Mesendoderm (in vitro differentiated cells): ENCODE data around the gene LAMA4.
A peak's percentile ranks its signal among the peaks of the same experiment; 100 is the strongest.

Experiments used
- DNase-seq: peaks from one replicate; pipeline ENCODE4 v3.0.0; 2013
- H2AK5ac ChIP-seq: 2 replicates; pipeline ENCODE4 v1.6.1; 2013; ENCODE audit warnings: low read length, inconsistent platforms
- H2BK120ac ChIP-seq: 2 replicates; pipeline ENCODE4 v1.6.1; 2013; ENCODE audit warnings: low read depth, mild to moderate bottlenecking, low read length, moderate library complexity, mixed read lengths
- H2BK15ac ChIP-seq: replicated peaks from 2 replicates; pipeline ENCODE4 v1.6.1; 2013; ENCODE audit warnings: low read depth, mild to moderate bottlenecking, moderate library complexity
- H2BK5ac ChIP-seq: 2 replicates; pipeline ENCODE4 v1.6.1; 2013; ENCODE audit warnings: low read length, inconsistent platforms
- H3K18ac ChIP-seq: 2 replicates; pipeline ENCODE4 v1.6.1; 2013; ENCODE audit warnings: mild to moderate bottlenecking, low read length, mixed read lengths
- H3K23ac ChIP-seq: one replicate; pipeline ENCODE4 v1.6.1; 2013; ENCODE audit warnings: low read length
- H3K27ac ChIP-seq: 2 replicates; pipeline ENCODE4 v1.5.1; 2013; ENCODE audit warnings: low read depth, mild to moderate bottlenecking, inconsistent platforms, low read length, moderate library complexity
- H3K27me3 ChIP-seq: 2 replicates; pipeline ENCODE4 v1.6.1; 2013; ENCODE audit warnings: low read length, control low read depth, mild to moderate bottlenecking, inconsistent platforms; ENCODE audit not compliant: insufficient read depth, poor library complexity
- H3K36me3 ChIP-seq: 2 replicates; pipeline ENCODE4 v1.6.1; 2013; ENCODE audit warnings: low read length, inconsistent platforms; ENCODE audit not compliant: control insufficient read depth, insufficient read depth
- H3K4ac ChIP-seq: one replicate; pipeline ENCODE4 v1.6.1; 2013; ENCODE audit warnings: low read depth, mild to moderate bottlenecking, low read length, moderate library complexity
- H3K4me1 ChIP-seq: 2 replicates; pipeline ENCODE4 v1.6.1; 2013; ENCODE audit warnings: low read depth, low read length, inconsistent platforms; ENCODE audit not compliant: control insufficient read depth
- H3K4me2 ChIP-seq: 2 replicates; pipeline ENCODE4 v1.6.1; 2013; ENCODE audit warnings: low read length
- H3K4me3 ChIP-seq: 2 replicates; pipeline ENCODE4 v1.5.1; 2013; ENCODE audit warnings: mild to moderate bottlenecking, low read length
- H3K56ac ChIP-seq: one replicate; pipeline ENCODE4 v1.6.1; 2013; ENCODE audit warnings: low read length
- H3K79me1 ChIP-seq: 2 replicates; pipeline ENCODE4 v1.6.1; 2013; ENCODE audit warnings: low read length, inconsistent platforms
- H3K79me2 ChIP-seq: 2 replicates; pipeline ENCODE4 v1.6.1; 2013; ENCODE audit warnings: mild to moderate bottlenecking, low read length; ENCODE audit not compliant: control insufficient read depth, insufficient read depth
- H3K9ac ChIP-seq: 2 replicates; pipeline ENCODE4 v1.6.1; 2013; ENCODE audit warnings: low read length, inconsistent platforms
- H4K5ac ChIP-seq: one replicate; pipeline ENCODE4 v1.6.1; 2013; ENCODE audit warnings: low read length
- H4K8ac ChIP-seq: one replicate; pipeline ENCODE4 v1.6.1; 2013; ENCODE audit warnings: low read depth, mild to moderate bottlenecking, control low read depth, low read length, moderate library complexity
- WGBS: extraction: QIAGEN DNeasy Blood & Tissue Kit; methylation state at CpG from one replicate; pipeline ENCODE4 v1.1.7; 2013; ENCODE audit warnings: low lambda C conversion rate, missing lambda C conversion rate; ENCODE audit not compliant: insufficient coverage; ENCODE audit errors: extremely low coverage; 5-methylcytosine and 5-hydroxymethylcytosine counted together

The LAMA4 gene

GRCh38 chr6:112214739-112215269, 39.6 kb downstream of the LAMA4 start:
- Histone ChIP-seq H3K79me1 (no peaks in the 10 kb centered on the region), H2BK5ac (no peak overlapping the region), H2BK120ac (no peak overlapping the region), H3K4me3 (no peak overlapping the region), H3K23ac (no peak overlapping the region), H3K4me2 (no peak overlapping the region), H3K27me3 (no peaks in the 10 kb centered on the region), H3K79me2 (no peaks in the 10 kb centered on the region), H3K56ac (no peak overlapping the region), H3K27ac (no peak overlapping the region), H2BK15ac (no peak overlapping the region), H3K36me3 (no peaks in the 10 kb centered on the region), H2AK5ac (no peak overlapping the region), H3K9ac (no peak overlapping the region), H4K8ac (no peak overlapping the region), H3K4me1 (peaks cover 2% of the 10 kb centered on the region), H4K5ac (no peak overlapping the region), H3K4ac (no peak overlapping the region), H3K18ac (no peak overlapping the region)
- DNase-seq = peak; percentile 22
- no CpG with 5 or more reads among the region's 2 CpGs for WGBS

DNA sequence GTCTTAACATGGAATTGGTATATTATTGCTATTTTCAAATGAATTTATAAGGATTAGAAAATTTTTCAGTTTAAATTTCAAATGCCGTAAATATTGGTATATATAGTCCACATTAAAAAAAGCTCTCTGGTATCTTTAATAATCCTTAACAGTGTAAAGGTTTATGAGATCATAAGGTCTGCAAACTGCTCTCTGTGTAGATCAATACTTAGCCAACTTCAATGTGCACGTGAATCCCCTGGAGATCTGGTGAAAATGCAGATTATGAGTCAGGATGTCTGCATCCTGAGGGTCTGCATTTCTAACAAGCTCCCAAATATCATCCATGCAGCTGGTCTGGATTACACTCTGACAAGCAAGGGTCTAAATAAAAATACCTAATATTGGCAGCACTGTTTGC, 43.5 kb downstream of the LAMA4 start:
- H3K27ac ChIP-seq = no peak overlapping the region
- no peaks in the 10 kb centered on the region for H3K79me1 ChIP-seq

DNA sequence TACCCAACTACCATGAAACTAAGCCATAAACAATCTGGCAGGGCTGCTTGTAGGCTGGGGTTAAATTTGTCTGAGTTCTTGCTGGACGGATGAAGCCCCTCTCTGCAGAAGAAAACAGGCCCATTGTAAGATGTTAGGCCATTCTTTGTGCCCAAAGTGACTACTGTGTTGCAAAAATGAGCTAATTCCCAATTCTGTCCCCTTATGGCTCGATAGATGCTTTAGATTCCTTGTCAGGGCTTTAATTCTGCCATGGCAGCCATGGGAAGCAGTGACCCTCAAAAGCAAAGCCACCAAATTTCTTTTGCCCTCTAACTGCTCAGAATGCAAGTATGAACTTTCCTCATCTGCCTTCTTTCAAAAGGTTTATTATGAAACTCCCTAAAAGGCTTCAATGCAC, 45.2 kb downstream of the LAMA4 start:
- DNase-seq = no peak
- Histone ChIP-seq H3K4me1 (peaks cover 6% of the 10 kb centered on the region), H3K4ac (no peak overlapping the region), H3K27ac (no peak overlapping the region), H2AK5ac (no peak overlapping the region), H3K56ac (no peak overlapping the region), H4K5ac (no peak overlapping the region), H4K8ac (no peak overlapping the region), H3K18ac (no peak overlapping the region), H2BK5ac (no peak overlapping the region), H2BK15ac (no peak overlapping the region), H3K23ac (no peak overlapping the region), H3K79me2 (no peaks in the 10 kb centered on the region), H2BK120ac (no peak overlapping the region), H3K36me3 (no peaks in the 10 kb centered on the region), H3K9ac (no peak overlapping the region), H3K4me2 (no peak overlapping the region), H3K79me1 (no peaks in the 10 kb centered on the region), H3K27me3 (no peaks in the 10 kb centered on the region), H3K4me3 (no peak overlapping the region)
- no CpG with 5 or more reads among the region's 2 CpGs for WGBS

More for the DNA sequence above, 43.5 kb downstream of the LAMA4 start:
- no CpG with 5 or more reads among the region's 2 CpGs for whole genome bisulfite sequencing
- Histone ChIP-seq H3K36me3 (no peaks in the 10 kb centered on the region), H3K4me3 (no peak overlapping the region), H3K79me2 (no peaks in the 10 kb centered on the region), H3K9ac (no peak overlapping the region), H3K18ac (no peak overlapping the region), H3K4me1 (peaks cover under 1% of the 10 kb centered on the region), H3K4me2 (no peak overlapping the region), H2BK5ac (no peak overlapping the region), H4K5ac (no peak overlapping the region), H2BK15ac (no peak overlapping the region), H2BK120ac (no peak overlapping the region), H3K4ac (no peak overlapping the region), H4K8ac (no peak overlapping the region), H2AK5ac (no peak overlapping the region), H3K23ac (no peak overlapping the region), H3K56ac (no peak overlapping the region), H3K27me3 (no peaks in the 10 kb centered on the region)
- no peak for DNase-seq

- Histone ChIP-seq H3K4me2 (no peak overlapping the region), H3K4me3 (no peak overlapping the region), H2BK120ac (no peak overlapping the region), H3K27me3 (no peaks in the 10 kb centered on the region), H3K79me1 (no peaks in the 10 kb centered on the region), H4K5ac (no peak overlapping the region), H3K4ac (no peak overlapping the region), H3K56ac (no peak overlapping the region), H3K27ac (no peak overlapping the region), H3K23ac (no peak overlapping the region), H2BK5ac (no peak overlapping the region), H2BK15ac (no peak overlapping the region), H3K36me3 (no peaks in the 10 kb centered on the region), H3K9ac (no peak overlapping the region), H2AK5ac (no peak overlapping the region), H3K4me1 (peaks cover 6% of the 10 kb centered on the region), H3K79me2 (no peaks in the 10 kb centered on the region), H4K8ac (no peak overlapping the region), H3K18ac (no peak overlapping the region)
- DNase-seq = no peak
- WGBS = no CpG with 5 or more reads among the region's 2 CpGs
Observed at GRCh38 chr6:112207776-112208175, 46.6 kb downstream of the LAMA4 start.

- Histone ChIP-seq H2AK5ac (no peak overlapping the region), H3K4ac (no peak overlapping the region), H3K79me2 (no peaks in the 10 kb centered on the region), H3K27me3 (no peaks in the 10 kb centered on the region), H3K9ac (no peak overlapping the region), H3K56ac (no peak overlapping the region), H3K18ac (no peak overlapping the region), H3K4me1 (peaks cover 6% of the 10 kb centered on the region), H4K5ac (no peak overlapping the region), H2BK15ac (no peak overlapping the region), H3K79me1 (no peaks in the 10 kb centered on the region), H3K27ac (no peak overlapping the region), H3K4me2 (no peak overlapping the region), H3K36me3 (no peaks in the 10 kb centered on the region), H3K23ac (no peak overlapping the region), H4K8ac (no peak overlapping the region), H2BK120ac (no peak overlapping the region), H2BK5ac (no peak overlapping the region), H3K4me3 (no peak overlapping the region)
- DNase-seq = no peak
- no CpG with 5 or more reads among the region's 4 CpGs for WGBS
Observed at GRCh38 chr6:112207131-112207530, 47.2 kb downstream of the LAMA4 start.

DNA sequence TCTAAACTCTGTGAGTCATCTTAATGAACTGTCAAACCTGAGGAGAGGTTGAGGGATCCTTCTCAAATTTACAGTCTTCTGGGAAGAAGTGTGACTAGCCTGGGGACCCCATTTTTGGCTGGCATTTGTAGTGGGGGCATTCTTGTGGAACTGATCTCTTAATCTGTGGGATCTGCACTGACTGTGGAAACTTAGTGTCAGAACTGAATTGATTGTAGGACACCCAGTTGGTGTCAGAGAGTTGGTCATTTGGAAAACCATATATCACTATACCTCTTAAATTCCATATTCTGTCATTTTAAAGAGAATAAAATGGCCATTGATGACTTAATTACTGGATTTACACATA, 48.3 kb downstream of the LAMA4 start:
- Histone ChIP-seq H4K8ac (no peak overlapping the region), H3K56ac (no peak overlapping the region), H3K4me3 (no peak overlapping the region), H3K79me1 (no peaks in the 10 kb centered on the region), H3K23ac (no peak overlapping the region), H3K4me1 (peaks cover 6% of the 10 kb centered on the region), H4K5ac (no peak overlapping the region), H3K79me2 (no peaks in the 10 kb centered on the region), H2BK15ac (no peak overlapping the region), H3K4ac (no peak overlapping the region), H2BK5ac (no peak overlapping the region), H3K36me3 (no peaks in the 10 kb centered on the region), H2AK5ac (no peak overlapping the region), H3K4me2 (no peak overlapping the region), H3K27me3 (no peaks in the 10 kb centered on the region), H3K9ac (no peak overlapping the region), H3K18ac (no peak overlapping the region), H2BK120ac (no peak overlapping the region), H3K27ac (no peak overlapping the region)
- no peak for DNase-seq
